NCI-H446 (cell line): ENCODE results near the gene DIP2B.

Experiments
- DNase-seq, 2 experiments: peaks; one replicate each; lab custom pipeline; 2025; lab: John Stamatoyannopoulos, UW

The DIP2B gene

DNA sequence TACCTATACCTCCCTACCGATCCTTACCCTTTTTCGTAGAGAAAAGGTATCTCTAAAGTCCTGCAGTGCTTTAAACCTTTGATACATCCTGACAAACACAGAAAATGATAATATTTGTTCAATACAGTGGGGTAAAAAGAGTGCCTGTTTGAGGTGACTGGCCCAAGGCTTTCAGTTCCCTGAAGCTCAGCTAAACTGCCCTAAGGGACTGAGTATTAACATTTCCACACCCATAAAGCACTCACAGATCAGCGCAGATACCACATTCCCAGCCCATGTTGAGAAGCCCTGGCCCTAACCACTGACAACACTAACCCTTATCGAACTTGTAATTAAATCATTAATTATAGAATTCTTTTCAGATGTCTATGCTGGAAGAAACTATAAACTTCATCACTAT, 108.7 kb downstream of the DIP2B start:
- no peak for DNase-seq

DNA sequence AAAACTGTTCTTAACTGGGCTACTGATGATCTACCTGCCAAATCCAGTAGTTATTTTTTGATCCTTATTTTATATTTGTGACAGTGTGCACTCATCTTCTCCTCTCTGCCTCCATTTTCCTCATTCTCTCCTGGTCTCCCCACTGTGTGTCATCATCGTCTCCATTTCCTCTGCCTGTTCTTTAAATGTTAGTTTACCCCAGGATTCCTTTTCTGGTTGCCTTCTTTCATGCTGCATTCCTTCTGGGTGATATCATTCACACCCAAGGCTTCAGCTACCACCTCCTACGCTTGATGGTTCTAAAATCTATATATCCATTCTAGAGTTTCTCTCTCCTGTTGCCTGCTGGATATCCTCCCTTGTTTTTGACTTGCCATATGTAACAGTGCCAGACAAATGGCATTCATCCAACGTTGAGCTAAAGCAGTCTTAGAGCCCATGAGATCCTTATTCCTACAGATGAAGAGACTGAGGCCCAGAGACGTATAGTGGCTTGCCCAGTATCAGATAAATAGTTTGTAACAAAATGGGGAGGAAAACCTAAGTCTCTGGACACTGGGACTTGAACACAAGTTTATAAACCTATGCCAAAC, 109.5 kb downstream of the DIP2B start:
- DNase-seq = peak in 1 of 2 experiments; percentile 50

DNA sequence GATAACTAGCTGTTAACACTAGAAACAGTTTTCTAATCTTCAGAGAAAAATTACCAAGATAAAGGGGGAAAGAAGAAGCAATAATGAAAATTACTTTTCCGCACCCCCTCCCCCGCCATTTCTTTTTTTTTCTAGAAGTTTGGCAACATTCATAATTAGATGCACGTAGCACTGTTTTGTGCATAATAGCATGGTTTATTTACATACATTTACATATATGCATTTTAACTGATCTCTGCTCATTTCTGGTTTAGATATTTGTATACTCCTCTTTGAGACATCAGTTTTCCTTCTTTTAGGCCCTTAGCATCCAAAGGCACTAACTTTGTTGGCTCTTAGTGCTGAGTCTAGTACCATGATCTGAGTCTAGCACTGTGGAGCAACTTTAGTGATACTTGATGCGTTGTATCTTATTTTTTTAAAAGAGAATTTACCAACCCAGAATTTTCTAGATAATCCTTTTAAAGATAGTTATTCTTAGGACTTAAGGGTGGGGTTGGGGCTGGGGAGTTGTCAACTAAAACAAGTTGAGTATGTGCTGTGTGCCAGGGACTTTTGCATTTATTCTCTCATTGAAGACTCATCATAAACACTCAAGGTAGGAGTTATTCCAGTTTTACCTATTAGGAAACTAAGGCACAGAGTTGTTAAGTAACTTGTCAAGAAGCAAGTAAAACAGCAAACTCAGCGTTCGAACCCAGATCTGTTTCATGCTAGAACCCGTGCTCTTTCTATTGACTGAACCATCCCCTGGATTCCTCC, 110.5 kb downstream of the DIP2B start:
- no peak for DNase-seq

DNA sequence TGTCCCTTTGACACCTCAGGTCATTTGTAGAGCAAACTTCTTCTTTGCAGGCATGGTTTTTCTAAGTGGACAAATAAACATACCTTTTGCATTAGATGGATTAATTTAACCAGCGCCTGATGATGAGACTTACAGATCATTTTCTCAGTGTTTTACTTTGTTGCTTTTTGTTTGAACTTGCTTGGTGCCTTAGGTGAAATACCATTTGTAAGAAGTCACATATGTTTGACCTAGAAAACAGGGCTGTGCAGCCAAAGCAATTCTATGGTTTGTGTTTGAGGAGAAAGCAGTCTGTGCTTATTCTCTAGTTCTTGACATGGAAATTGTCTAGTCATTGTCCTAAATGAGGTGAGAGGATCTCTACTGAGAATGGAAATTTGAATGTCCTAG, 111.1 kb downstream of the DIP2B start:
- DNase-seq = no peak

DNA sequence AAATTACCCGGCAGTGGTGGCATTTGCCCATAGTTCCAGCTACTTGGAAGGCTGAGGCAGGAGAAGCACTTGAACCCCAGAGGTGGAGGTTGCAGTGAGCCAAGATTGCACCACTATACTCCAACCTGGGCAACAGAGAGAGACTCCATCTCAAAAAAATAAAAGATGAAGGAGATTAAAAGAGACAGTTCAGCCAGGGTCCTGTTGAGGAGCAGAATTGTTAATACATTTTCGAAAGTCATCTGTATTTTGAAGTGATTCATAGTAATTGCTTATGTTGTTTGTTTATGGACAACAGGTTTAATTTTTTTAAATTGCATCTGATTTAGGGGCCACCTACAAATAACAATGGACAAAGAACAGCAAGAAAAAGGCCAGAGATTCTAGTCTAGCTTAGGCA, 112.9 kb downstream of the DIP2B start:
- no peak for DNase-seq

DNA sequence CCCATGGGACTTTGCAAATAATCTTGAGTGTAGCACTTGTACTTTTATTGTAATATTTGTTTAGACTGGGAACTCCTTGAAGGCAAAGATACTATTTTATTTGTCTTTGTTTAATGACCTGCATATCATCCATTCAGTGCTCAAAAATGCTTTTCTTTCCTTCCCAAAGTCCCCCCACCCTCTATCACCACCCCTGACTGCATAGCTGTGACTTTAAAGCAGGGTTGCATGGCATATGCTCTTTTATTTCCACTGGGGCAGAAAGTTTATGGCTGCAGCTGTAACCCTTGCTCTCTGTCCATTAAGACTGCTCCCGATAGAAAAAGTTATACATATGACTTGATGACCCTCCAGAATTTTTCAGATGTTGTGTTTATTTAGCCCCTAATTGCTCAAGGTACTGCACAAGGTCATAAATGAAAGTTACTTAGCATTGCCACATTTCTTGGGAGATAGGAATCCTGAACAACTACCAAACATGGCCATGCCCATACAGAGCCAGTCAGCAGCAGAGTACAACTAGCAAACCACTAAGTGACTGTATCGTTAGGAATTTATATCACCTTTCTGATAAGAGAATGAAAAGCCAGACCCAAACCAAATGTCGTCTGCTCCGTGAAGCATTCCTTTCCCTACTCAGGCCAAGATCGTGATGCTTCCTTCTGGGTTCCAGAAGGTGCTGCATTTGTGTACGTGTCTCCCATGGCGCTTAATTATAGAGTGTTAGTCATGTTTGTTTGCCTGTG, 114.3 kb downstream of the DIP2B start:
- no peak for DNase-seq

DNA sequence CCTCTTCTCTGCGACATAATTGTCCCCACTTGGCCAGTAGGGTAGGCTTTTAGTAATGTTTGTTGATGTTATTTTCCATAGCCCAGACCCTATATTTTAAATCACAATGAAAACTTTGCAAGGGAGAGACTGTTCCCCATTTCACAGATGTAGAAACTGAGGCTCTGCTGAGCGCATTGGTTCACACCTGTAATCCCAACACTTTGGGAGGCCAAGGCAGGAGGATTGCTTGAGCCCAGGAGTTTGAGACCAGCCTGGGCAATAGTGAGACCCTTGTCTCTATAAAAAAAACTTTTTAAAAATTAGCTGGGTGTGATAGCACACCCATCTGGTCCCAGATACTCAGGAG, 114.8 kb downstream of the DIP2B start:
- DNase-seq = no peak

DNA sequence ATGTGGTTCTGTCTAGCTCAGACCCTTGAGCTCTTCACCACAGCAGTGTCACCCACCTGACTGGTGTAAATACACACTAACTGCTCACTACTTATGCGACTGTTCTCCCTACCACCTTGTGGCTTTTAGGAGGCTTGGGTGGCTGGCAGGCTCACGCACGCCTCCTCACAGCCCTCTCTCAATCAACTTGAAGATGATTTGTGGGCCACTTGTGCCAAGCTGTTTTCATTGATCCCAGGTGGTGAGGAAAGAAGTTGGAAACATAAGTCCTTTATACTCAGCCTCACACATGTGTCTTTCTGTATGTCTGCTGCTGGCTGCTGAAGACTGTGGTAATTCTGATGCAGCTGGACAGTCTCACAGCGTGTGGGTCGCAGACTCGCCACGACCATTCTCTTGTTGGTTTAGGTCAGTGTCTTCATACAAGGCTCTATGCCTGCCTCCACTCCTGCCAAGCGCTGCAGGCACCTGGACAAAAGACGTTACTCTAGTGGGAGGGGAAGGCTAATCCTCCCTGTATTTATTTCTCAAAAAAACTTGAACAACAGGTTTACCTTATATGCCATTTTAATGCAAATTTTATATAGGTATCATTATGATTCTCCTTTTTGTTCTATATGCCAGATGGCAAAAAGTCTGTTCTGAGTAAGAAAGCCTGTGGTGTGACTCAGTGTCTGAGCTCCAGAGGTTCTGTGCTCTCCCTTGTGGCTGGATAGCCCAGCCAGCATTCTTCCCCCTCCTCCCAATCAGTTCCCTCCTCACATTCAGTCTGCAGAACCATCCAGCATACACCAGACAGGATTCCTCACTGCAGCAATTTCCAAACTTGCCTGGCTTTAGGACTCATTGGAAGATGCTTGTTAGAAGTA, 115.6 kb downstream of the DIP2B start:
- DNase-seq = peak; percentile 12 to 51

DNA sequence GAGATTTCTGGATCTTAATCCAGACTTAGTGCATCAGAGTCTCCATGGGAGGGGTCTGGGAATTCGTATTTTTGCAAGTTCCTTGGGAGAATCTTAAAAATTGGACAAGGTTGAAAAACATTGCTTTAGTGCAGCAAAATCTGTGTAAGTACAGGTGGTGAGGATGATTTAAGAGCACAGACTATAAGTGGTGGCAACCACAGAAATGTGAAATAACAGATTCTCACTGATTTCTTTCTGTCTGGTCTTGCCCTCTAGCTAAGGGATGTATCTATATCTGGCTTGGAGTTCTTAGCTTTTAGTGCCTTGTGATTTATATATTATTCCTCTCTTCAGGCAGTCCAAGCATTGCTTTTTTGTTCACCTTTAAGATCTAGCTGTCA, 116.2 kb downstream of the DIP2B start:
- DNase-seq = no peak

DNA sequence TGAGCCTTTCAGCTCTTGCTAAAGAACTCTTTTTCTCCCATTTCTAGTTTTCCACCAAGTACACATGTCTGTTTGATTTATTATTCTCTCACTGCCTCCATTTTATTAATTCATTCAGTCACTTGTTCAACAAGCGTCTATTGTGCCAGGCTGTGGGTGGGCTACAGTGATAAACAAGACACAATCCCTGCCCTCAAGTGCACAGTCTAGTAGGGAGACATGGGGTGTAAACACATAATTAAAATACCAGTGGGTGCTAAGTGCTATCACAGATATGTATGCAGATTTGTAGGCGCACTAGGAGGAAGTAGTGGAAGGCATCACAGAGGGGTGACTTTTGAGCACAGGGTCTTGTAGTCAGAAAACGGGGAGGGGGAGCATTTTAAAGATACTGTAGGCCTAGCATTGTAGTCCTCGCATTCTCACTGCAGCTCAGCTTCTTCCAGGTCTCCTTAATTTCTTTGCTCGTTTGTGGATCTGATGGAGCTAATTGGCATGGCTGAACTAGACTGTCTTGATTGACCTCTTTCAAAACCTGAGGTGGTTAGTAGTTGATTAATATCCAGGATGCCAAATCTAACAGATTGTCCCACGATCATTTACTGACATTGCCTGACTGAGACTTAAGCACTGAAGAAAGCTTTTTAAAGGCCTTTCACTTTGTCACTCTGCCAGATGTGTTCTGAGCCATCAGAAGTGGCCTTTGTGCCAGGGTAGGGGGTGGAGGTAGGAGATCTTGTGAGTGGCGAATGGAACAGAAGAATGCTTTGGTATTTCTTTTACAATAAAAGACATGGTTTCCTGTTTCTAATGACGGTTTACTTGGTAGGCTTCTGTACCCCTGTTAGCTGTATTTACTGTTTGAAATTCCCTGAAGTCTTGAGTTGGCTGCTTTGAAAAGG, 116.9 kb downstream of the DIP2B start:
- DNase-seq = peak in 1 of 2 experiments; percentile 51

DNA sequence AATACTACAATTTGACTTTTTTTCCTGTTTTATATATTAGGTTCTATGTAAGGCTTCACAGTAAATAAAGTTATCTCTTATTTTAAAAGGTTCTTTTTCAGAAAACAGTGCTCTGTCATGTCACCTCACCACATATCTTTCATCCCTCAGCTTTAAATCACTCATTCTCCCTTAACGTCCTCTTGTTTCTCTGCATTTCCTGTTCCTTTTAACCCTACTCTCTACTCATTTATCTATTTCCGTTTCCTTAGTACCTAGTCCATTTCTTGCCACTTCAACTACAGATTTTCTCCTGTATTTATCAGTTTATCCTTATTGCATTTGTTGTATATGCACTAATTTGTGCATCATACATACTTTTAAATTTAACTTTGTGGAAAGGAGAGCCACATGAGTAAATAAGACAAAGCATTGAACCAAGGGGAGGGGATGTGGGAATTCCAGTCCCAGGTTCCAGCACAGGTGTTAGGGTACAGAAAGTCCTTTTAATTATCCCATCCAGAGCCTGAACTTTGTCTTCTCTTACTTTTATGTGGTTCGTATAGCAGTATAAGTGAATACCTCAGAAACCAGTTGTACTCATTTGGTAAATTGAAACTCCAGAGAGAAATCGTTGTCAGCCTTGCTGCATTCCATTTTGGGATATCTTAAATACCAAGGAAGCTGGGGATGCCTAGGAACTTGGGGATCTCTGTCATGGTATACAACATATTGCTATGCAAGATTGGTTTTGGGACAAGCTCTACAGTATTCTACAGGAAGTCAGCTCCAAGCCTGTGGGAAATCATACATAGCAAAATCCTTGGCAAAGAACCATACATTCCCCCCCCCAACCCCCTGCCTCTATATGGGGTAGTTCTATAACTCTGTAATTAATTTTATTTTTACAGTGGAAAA, 120.5 kb downstream of the DIP2B start:
- no peak for DNase-seq

DNA sequence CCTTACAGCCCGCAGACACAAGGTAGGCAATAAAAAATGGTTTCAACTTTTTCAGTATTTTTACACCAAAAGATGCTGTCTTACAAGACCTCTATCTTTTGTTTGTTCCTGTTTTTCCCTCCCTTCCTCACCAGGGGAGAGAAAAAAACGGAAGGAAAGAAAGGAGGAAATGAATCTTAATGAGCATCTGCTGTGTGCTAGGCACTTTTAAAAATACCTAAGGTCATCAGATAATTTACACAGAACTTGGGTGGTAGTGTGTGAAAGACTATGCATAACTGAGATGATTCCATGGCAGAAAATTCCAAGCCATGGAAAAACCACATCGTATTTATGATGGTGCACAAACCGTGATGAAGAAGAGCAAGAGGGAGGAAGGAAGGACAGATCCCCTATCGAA, 121.2 kb downstream of the DIP2B start:
- DNase-seq = no peak

DNA sequence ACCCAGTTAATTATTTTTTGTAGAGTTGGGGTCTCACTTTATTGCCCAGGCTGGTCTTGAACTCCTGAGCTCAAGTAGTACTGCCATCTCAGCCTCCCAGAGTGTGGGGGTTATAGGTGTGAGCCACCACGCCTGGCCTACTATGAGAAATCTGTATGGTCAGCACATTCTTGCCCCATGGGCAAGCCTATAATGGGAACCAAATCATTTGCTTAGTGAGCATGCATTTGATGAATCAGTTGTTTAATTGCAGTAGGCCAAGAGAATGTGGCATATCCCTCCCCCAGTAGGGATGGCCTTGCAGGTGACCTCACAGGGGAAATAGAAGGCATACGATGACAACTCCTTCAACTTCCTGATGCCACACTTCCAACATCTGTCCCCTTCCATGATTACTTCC, 122.7 kb downstream of the DIP2B start:
- no peak for DNase-seq

DNA sequence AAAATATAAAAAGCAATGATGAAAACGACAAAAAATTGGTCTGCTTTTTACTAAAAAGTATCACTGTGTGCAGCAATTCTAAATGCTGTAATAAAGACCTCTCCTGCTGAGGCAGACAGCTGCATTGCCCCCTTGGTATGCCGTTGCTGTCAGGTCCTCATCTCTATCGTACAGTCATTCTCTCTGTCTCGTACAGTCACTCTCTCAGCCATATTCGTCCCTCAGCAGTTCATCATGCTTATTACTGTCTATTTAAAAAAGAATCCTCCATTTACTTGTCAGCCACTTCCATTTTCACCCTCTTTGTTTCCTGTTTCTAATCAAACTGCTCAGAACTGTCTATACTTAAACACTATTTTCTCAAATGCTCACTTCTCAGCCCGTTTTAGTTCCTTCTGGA, 123.6 kb downstream of the DIP2B start:
- no peak for DNase-seq

DNA sequence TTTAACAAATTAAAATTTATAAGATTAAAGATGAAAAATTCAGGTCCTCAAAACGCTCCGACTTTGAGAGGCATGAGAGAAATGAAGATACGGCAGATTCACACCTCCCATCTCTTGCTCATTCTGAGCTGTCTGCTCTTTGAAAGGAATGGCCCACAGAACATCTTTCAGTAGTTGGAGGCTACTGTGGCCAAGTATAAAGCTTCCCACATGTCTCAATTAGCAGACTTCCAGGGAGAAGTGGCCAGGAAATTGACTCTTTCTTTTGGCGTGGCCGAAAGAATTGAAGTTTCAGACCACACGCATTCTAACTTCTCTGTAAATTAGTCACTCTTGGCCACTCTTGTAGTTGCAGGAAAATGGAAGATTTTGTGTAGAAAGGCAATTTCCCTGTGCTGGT, 129.2 kb downstream of the DIP2B start:
- DNase-seq = no peak

DNA sequence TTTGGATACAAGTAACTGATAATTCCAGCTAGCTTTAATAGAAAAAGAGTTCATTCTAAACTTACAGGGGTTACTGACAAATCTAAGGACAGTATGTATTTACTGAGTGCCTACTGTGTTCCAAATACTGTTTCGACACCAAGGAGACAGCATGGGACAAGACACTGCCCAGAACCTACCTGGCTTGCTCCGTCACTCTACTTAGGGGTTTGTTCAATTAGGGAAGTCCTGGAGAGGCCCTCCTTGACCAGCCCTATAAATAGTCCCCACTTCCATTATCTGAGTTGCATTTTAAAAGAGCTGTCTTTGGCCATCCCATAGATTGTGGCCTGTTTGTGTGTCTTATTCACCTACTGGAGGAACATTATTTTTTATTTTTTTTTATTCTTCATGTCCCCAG, 129.6 kb downstream of the DIP2B start:
- no peak for DNase-seq

DNA sequence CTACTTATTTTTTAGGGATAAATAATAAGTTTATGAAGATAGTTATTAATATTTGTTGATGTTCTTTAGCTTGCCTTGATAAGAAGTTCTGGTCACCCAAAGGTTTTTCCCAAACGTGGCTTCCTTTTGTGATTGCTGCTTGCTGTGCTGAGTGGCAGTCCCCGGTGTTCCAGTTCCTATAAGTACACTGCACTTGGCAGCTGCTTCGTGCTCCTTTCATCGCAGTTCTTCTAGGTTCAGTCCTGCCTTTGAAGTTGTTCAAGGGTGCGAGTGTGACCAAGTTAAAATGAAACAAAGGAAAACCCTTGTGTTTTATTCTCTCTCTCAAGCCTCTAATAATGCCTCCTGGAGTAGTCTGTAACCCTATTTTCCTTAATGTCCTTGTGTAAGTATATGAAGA, 130.6 kb downstream of the DIP2B start:
- no peak for DNase-seq

DNA sequence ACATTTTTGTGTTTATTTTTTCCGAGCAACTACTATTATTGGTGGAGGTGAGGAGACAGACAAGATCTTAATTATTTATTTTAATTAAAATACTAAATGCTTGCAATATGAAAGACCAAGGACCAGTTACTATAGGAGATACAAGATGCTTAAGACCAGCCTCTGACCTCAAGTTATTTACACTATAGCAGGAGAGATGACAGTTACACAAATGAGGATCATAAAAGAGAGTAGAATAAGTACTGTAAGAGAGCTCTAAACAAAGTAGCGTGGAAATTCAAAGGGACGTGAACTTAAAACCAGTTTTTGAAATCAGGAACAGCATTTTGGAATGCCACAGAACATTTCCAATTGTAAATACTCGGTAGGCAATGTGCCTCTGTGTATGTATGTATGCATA, 131.1 kb downstream of the DIP2B start:
- DNase-seq = no peak

DNA sequence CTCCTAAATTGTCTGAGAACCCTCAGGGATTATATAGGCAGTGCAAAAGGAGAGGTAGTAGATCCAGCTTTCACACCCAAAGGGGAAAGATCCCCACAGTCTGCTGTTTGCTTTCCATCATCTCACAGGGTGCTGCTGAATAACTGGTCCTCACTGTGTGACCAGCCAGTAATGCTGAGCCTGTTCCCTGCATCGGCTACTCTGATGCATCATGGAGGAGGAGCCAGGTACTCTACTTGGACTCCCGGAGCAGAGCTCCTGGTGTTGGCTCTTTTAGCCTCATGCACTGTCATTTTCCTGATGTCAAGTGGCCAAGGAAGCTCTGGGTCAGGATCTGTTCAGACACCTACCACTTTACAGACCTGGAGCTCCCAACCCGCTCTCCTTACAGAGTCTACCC, 131.7 kb downstream of the DIP2B start:
- DNase-seq = no peak

DNA sequence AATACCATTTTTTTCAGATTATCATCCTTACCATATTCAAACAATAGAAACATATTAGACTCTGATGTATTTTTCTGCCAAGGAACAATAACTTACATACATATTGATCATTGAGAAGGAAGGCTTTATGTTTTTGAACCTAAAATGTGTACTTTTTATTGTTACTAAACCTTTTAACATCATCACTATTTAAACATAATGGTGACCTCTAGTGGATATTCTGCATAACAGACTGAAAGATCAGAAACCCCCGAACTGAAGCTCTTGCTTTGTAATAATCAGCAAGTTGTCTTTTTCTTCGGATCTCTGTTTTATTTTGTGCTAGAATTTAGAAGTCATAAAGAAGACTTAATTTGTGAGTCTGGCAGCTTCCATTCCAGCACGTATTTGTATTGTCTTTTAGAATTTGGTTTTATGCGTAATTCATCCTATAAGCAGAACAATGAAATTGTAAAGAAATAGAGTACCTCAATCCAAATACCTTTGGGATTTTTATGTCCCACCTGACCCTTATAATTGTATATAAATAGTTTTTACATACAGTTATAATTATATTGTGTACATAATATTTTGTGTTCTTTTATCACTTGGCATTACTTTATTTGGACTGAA, 133.2 kb downstream of the DIP2B start:
- DNase-seq = peak in 1 of 2 experiments; percentile 43
